HG03103 (cell line): ENCODE data around the gene ZNF101.

Experiments used
- ATAC-seq: cut with Tn5 transposase; IDR thresholded peaks from one replicate; pipeline ENCODE4 v1.9.1; 2021; ENCODE audit warnings: low read depth; ENCODE audit not compliant: unreplicated experiment

The ZNF101 gene

DNA sequence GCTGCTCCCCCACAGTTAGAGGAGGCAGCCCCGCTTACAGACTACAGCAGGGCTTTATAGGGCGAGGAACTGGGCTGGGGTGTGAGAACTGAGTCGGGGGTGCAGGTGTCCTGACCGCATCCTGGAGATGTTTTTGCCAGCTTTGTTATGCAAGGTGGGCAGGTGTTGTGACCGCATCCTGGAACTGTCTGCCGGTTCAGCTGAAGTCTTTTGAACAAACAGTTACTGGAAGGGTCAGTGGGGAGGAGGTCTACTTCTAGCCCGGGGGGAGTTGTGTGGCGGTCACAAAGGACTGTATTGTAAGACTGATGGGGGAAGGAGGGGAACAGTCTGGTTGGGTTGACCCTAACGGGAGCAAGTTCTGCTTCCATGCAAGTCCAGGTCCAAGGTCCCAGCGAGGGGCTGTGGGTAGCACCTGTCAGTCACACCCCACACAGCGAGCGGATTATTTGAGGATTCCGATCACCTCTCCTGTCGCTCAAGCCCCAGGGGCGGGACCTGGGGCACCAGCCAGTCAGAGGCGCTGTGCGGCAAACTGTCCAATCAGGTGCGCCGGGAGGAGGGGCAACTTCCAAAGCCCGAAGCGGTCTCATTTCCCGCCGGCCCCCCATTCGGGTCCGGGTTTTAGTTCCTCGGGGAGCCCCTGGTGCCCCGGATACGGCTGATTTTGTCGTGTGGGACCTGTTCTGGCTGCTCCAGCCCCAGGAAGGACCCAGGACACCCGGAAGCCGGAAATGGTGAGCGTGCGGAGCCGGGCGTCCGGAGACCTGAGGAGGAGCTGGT is at the start of gene ZNF101:
Gene ZNF101, plus strand, starts transcription at position 610 of the 783 bp plus-strand sequence. Its CDS starts 125 bp downstream, at position 735.
- peak; percentile 67 for ATAC-seq

DNA sequence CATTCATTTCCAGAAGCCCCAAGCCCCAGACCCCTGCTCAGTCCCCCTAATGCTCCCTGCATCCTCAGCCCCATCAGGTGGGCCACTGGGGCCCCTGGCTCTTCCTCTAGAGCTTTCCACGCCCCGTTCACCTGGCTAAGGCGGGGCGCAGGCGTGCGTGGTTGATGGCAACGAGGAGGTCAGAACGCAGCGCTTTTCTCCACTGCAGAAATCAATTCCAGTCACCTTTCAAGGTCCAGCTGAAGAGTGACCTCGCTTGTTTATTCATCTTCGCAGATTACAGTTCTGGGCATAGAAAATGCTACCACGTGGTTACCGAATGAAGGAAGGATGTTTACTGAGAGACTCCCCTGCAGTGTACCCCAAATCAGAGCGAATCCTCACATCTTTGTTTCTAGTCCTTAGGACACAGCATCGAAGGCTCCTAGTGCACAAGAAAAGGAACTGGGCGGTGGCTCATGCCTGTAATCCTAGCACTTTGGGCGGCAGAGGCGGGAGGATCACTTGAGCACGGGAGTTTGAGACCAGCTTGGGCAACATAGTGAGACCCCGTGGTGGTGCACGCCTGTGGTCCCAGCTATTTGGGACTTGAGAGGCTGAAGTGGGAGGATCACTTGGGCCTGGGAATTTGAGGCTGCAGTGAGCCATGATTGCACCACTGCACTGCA is 49.3 kb upstream of the ZNF101 start:
- no peak for ATAC-seq

DNA sequence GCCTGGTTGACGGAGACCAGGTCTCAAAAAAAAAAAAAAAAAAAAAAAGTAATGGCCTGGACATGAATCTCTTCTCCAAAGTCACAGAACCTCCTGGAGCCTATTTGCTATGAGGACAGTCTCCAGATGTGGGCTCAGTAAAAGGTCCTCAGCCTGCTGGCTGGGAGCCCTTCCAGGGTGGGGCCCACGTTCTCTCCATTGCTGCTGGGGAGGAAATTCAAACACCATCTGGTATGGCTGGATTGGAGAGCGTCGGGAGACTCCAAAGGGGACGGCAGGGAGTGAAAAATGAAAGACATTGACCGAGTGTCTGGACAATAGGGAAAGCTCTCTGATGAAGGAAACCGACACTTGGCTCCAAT is 48.8 kb upstream of the ZNF101 start:
- no peak for ATAC-seq

DNA sequence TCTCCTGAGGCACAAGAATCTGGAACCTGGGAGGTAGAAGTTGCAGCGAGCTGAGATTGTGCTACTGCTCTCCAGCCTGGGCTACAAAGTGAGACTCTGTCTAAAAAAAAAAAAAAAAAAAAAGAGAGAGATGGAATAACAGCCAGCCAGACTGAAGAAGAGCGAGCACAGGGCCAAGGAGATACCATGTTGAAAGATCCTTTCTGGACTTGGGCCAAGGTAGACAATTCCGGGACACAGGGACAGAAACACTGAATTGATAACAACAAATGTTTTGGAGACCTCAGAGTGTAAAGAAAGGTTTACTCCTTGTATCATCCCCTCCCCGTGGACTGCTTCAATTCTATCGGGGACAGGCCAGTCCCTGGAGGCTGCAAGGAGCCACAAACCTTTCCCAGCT is 45.3 kb upstream of the ZNF101 start:
- no peak for ATAC-seq

DNA sequence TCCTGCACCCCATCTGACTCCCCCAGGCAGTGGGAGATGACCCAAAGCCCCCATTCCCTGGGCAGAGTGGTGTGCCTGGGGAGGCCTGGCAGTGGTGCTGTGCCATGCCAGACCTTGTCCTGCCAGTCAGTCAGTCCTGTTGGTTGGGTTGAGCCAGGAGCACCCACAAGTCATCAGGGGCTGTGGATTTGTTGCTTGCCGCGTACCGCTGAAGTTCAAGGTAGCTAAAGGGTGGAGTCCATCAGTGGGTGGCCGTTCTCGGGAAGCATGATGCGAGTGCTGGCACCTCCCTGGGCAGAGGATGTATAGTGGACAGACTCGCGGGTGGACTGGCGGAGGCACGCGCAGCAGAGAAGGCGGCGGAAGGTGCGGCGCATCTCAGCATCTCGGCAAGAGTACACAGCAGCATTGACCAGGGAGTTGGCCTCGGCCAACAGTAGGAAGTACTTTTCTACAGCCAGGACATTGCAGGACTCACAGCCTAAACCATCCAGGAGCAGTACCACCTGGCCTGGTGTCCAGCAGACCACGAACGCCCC is 44.5 kb upstream of the ZNF101 start:
- ATAC-seq: no peak

DNA sequence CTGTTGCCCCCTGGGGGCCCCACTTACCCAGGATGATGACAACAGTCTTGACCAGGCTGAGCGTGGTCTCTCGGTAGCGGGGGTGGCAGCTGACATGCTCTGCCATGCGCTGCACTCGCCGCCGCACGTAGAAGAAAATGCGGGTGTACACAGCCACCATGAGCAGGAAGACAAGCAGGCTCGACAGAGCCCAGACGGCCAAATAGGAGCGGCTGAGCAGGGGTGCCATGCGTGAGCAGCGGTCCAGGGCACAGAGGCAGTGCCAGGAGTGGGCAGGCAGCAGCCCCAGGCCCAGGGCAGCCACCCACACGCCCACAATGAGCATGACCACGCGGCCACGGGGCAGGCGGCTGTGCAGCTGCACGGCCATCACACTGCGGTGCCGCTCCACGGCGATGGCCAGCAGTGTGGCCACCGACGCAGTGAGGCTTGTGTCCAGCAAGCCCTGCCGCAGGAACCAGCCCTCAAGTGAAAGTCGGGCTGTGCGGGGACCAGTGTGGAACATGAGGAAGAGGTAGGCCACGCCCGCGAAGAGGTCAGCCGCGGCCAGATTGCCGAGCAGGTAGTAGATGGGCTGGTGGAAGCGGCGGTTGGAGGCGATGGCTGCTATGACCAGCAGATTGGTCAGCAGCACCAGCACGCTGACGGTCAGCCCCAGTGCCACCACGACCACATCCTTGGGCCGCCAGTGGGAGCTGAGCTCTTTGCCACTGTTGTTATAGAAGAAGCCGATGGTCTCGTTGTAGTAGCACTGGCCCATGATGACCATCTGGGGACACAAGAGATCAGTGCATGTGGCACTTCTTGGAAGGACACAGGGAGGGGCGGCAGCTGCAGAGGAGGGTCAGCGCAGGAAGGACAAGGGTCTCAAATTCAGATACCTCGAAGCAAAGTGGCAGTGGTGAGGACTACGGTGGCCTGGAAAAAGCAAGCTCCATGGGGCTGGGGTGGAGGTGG is 41.8 kb upstream of the ZNF101 start:
- no peak for ATAC-seq

DNA sequence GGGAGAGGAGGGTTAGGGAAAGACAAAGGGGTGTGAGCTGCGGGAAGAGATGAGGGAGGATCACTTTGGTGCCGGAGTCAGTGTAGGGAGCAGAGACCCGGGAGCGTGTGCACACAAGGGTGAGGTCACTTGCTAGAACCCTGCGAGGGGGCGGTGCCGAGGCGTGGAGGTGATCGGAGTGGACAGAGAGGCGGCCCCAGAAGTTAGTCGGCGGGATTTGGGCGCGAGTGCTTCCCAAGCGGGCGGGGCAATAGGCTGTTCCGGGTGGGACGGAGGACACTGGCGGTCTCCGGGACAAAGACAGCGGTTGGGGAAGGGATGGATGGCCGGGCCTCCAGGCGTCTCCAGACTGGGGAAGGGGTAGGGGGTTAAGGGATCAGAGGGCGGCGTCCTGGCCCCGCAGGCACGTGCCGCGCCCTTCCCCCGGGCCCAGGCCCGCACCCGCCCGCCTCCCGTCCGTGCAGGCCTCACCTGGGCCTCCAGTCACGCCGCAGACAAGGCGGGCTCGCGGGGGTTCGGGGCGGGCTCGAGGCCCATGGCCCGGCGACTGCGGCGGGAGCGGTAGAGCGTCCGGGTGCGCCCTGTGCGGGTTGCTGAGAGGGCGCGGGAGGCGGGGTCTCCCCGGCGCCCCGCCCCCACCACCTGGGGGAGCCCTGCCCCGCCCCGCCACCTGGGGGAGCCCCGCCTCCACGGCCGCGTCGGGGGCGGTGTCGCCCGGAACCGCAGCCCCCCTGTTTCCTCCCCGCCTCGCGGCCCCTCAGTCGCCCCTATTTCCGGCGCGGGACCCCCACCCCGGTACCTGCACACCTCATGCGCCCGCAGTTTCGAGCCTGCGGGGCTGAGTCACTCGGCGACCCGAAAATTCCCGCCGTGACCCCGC is 40.8 kb upstream of the ZNF101 start, which contains the start of gene LPAR2:
Gene LPAR2, minus strand, starts transcription at position 600 of the 880 bp plus-strand sequence. CDS start 945 bp downstream, outside the sequence.
- ATAC-seq: peak; percentile 61

DNA sequence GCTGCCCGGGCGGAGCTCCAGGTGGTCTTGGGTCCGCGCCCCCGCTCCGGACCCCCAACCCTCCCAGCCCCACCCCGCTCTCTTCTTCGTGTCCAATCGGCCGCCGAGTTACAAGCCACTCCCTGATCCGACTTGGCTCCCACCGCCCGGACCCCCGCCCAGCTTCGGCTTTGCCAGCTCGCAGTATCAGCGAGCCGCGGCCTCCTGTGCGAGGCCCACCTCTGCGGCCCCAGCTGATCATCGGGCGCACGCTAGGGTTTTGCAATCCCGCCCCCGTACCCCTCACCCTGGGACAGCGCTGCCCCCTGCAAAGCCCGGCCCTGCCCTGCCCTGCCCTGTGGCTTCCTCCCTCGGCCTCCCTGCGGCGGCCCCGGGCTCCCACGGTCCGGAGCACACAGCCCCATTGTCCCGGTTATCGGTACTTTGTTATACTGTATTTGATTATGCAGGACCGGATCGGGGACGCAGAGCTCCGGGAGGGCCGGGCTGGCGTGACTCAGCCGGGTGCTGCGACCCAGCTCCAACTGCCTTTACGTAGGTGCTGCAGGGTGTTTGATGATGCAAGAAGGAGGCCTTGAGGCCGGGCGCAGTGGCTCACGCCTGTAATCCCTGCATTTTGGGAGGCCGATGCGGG is 40.0 kb upstream of the ZNF101 start:
- no peak for ATAC-seq

DNA sequence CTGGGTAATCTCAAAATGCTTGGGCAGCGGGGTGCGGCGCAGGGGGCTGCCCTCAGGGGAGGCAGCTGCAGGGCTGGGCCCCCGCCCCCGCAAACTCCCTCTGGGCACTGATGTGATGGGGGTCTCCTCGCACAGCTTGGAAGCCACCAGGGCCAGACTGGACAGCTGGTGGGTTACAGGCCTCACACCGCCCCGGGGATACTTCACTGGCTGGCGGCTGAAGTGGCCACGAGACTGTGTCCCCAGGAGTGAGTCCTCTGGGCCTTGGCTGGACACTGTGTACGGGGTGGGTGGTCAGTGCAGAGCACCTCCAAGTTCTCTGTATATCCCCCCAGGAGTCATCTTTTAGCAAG is 38.6 kb upstream of the ZNF101 start:
- ATAC-seq: no peak

DNA sequence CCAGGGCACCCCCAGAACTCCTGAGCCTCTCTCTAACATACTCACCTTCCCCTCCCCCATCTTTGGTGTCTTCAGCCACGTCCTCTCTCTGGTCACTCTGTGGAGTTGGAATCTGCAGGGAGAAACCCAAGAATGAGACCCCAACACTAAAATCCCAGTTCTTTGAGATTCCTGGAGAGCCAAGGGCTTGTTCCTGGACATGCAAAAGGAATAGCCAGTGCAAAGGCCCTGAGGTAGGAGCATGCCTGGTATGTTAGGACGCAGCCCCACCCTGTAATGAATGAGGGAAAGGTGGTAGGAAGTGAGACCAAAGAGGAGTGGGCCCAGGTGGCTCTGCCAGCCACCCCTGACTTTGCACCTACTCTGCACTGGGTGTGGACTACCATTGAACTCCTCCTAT is 38.2 kb upstream of the ZNF101 start:
- no peak for ATAC-seq

DNA sequence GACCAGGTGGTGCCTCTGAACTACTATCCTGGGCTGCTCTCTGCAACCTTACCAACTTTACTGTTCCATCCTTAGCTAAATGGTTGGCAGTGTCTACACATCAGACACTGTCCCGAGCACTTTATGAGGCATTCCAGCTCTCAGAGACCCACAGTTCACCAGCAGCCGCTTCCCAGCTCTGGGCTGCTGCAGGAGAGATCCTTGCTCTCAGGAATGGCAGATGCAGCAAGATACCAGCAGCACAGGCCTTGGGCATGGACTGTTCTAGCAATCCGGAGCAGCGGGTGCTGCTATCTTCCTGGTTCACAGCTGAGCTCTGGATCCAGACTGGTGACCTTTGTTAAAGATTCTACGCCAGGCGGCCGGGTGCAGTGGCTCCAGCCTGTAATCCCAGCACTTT is 37.3 kb upstream of the ZNF101 start:
- no peak for ATAC-seq

DNA sequence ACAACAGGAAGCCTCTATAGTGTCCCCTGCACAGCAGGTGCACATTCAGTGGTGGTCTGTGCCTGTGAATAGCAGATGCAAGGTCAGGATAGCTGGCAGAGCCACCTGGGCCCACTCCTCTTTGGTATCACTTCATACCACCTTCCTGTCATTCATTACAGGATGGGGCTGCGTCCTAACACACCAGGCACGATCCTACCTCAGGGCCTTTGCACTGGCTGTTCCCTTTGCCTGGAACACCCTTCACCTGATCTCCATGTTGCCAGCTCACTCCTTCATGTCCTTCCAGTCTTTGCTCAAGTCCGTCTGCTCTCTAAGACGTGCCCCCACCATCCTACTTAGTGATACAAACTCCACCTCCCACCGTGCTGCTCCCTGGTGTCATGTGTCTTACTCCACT is 36.0 kb upstream of the ZNF101 start:
- ATAC-seq: no peak

DNA sequence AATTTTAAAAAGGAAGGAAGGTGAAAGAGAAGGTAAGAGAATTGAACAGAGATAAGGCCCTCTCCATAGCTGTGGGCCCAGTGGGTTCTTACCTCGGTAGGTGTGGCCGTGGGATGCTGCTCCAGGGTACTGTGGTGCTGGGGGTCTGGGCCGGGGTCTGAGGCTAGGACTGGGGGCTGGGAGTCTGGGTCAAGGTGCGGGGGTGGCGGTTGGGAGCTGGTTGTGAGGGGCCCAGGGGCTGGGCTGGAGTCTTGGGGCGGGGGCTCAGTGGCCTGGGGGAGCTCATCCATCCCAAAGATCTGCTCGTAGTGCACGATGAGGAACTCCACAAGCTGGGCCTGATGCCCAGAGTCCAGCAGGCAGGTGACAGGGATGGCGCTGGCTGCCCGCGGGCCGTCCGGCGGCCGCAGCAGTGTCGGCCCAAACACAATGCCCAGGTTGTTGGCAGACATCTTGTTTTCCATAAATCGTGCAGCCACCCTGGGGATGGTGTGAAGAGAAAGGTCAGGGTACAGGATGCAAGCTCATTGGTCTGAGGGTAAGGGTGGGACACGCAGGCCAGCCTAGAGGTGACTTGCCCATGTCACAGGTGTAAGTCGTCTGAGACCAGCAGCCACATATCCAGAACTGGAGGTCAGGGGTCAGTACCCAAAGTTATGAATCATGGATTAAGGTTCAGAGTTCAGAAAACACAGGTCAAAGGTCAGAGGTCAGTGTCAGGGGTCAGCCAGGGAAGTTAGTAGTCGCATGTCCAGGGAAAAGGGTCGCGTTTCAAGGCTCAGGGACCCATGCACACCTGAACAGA is 34.7 kb upstream of the ZNF101 start:
- no peak for ATAC-seq

DNA sequence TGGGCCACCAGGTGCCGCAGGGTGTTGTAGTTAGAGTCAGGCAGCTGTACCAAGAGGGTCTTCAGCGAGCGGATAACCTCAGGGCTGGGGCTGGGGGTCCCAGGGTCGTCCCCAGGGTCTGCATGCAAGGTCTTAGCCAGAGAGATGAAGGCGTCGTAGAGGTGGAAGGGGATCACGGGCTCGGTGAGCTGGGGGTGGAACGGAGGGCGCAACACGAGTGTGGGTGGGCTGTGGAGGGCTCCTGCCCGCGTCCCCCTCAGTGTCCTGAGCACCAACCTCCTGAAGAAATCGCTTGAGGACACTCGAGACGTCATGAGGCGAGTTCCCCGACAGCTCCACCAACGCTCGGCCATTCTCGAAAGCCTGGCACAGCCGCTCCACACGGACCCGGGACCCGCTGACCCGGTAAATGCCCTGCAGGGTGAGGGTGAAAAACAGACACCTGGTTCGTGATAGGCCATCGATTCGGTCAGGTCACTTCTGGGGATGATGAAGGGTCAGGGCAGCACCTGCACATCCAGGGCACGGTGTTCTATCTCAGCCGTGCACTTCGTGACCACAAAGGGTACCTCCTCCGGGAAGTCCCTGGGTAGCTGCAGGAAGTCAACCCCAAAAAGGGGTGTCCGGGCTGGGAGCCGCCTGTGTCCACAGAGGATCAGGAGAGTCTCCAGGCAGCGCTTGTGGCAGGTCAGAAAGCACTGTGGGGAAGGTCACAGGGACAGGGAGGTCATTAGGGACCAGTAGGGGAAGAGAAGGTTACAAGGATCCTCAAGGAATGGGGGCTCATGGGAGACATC is 33.9 kb upstream of the ZNF101 start:
- no peak for ATAC-seq

DNA sequence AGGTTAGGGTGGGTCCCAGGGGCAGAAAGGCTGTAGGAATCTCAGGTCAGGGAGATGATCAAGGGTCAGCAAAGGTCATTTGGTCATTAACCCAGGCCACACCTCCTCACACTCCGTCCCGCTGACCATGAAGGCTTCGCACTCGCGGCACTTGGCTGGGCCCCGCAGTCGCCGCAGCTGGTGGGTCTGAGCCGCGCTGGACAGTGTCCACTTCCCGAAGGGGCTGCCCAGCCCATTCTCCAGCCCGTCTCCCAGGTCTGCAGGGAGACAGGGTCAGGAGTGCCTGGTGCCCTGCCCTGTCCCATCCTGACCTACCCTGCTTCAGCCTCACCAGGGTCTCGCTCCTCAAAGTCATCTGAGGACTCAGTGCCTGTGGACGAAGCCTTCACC is 33.3 kb upstream of the ZNF101 start:
- ATAC-seq: no peak

DNA sequence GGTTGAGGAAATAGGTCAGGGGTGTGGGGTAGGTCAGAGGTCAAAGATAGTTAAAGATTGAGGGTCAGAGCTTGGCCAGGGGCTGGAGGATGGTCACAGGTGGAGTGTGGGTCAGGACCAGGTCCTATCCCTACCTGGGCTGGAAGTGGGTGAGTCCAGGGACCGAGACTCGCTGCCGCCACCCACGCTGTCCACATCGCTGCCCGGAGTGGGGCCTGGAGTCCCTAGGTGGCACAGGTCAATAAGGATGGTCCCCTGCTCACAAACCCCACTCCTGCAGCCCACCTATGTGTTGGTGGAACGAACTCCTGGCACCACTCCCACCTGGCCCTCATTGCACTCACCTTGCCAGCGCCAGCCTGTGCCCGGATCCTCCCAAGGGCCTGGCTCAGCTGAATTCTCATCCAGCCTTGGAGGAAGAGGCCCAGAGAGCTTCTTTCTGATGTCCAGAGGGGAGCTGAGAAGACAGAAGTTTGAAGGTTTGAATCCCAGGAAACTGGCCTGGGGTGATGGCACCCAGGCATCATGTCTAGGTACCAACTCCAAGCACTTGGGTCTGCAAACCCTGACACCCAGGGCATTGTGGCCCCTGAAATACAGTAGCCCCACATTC is 32.0 kb upstream of the ZNF101 start:
- ATAC-seq: no peak

DNA sequence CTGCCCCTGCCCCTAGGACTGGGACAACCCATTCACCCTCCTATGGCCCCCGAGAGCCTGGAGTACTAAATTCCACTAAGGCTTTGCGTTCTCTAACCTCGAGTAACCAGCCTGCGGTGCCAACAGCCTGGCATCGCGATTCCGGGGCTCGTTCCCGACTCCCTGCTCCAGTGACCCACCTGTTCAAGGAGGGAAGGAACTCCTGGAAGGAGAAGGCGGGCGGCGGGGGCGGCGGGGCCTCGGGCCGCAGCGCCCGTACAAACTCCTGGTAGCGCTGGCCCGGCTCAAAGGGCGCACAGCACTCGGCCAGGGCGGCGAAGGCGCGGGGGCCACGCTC is 31.5 kb upstream of the ZNF101 start:
- ATAC-seq: no peak
